GM19238 (cell line): ENCODE measurements around the gene IRF8.

Experiments
- DNase-seq: peaks from one replicate; pipeline ENCODE4 v3.0.0; 2011; ENCODE audit warnings: low spot score; ENCODE audit not compliant: insufficient read length

Gene IRF8

GRCh38 chr16:85913141-85913601 is 14.2 kb downstream of the IRF8 start:
- no peak for DNase-seq

GRCh38 chr16:85913688-85914422 is 14.9 kb downstream of the IRF8 start:
- DNase-seq, result no peak

- DNase-seq, result no peak
Observed at GRCh38 chr16:85914423-85914794, 15.4 kb downstream of the IRF8 start.

- DNase-seq, result no peak
Observed at GRCh38 chr16:85915125-85915845, 16.3 kb downstream of the IRF8 start.

GRCh38 chr16:85916141-85916890 is 17.4 kb downstream of the IRF8 start:
- no peak for DNase-seq

GRCh38 chr16:85917012-85917411 is 18.1 kb downstream of the IRF8 start:
- DNase-seq, result no peak

GRCh38 chr16:85917959-85918358 is 19.0 kb downstream of the IRF8 start:
- DNase-seq, result no peak

GRCh38 chr16:85918436-85918835 is 19.5 kb downstream of the IRF8 start:
- DNase-seq, result no peak

GRCh38 chr16:85919271-85920267 is 20.6 kb downstream of the IRF8 start:
- DNase-seq, result no peak

GRCh38 chr16:85921026-85921425 is 22.1 kb downstream of the IRF8 start:
- no peak for DNase-seq

GRCh38 chr16:85923153-85924021 is 24.4 kb downstream of the IRF8 start:
- DNase-seq, result no peak

GRCh38 chr16:85924675-85925074 is 25.7 kb downstream of the IRF8 start:
- DNase-seq, result no peak

- no peak for DNase-seq
Observed at GRCh38 chr16:85926370-85926769, 27.4 kb downstream of the IRF8 start.

- no peak for DNase-seq
Observed at GRCh38 chr16:85927371-85927770, 28.4 kb downstream of the IRF8 start.

- DNase-seq, result no peak
Observed at GRCh38 chr16:85927959-85928358, 29.0 kb downstream of the IRF8 start.

GRCh38 chr16:85928401-85928820 is 29.4 kb downstream of the IRF8 start:
- DNase-seq, result no peak

- DNase-seq, result no peak
Observed at GRCh38 chr16:85929259-85929721, 30.3 kb downstream of the IRF8 start.

GRCh38 chr16:85930301-85930700 is 31.3 kb downstream of the IRF8 start:
- no peak for DNase-seq

- no peak for DNase-seq
Observed at GRCh38 chr16:85931596-85932402, 32.8 kb downstream of the IRF8 start.
